ENCODE measurements around the gene GOLIM4.
"Not testable (repeated sequence)": the region's sequence is repeated elsewhere in the genome, so short reads cannot be mapped to it uniquely, and the experiment has no call there.

Gene GOLIM4

DNA sequence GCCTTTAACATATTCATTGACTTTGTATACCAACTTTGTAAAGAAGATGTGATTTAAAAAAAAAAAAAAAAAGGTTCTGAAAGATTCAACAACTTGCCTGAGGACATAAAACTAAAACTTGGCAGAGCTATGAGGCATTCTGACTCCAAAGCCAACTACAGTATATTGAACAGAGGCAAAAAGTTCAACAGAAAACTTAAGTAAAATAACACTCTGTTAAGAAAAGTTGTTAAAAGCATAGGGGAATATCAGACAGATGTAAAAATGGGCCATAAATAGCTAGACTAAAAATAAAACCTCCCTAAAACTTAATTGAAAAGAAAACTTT, 23.4 kb downstream of the GOLIM4 start:
- DNase-seq, result no peak

DNA sequence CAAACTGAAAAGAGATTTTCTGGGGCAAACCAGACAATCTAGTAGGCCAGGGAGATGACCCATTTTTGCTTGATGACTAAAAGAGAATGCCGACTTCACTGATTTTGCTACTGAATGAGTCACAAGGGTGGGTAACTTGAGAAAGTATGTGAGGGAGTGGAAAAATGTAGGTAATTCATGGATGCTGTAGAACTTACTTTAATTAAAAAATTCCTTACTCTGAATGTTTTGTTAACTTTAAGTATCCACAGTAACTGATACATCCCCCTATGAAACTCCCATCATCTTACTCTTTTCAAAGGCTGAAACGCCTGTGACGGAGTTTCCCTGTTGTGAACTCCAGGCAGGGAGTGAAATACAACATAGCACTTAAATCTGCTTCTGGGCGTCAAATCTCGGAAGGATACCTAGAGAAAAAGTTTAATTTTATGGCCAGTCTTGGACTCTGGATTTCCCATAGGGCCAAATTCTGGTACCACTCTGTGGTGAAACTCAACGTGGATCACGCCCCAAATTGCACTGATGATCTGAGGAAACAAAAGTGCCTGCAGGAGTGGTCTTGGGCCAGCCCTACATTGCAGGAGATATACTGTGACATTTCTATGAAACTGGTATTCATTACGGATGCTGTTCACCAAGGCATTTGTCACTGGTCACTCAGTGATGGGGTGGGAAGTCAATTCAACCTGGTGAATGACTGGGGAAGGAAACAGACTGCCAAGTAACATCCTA, 24.0 kb downstream of the GOLIM4 start:
- no peak for DNase-seq

DNA sequence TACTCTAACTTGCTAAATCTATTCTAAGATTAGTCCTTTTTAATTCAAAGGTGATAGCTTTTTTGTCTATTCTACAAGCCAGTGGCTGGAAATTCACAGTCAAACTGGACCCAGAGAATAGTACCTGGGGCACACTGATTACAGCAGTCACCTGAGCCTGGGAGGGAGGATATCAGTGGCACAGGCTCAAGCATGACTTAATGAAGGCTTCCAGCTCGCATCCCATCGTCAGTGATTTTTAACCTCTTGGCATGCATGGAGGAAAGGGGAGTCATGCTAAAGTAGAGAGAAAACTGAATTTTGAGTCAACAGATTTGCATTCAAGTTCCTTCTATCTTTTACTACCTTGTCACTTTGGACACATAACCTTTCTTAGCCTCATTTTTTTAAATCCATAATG, 24.8 kb downstream of the GOLIM4 start:
- no peak for DNase-seq

DNA sequence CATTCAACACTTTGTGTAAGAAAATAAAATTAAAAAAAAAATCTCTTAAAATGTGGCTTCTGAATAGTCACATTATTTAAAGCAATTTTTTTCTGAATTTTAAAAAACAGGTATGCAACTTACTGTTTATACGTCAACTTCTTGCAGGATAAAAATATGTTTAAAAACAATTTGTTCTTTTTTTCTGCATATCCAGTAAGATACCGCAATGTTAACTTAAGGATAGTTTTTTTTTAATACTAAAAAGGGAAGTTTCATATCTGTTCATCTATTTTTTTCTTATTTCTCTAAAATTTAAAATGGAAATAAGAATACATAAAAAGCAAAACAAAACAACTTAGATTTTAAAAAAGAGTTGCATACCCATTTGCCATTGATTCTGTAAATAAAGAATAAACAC, 27.4 kb downstream of the GOLIM4 start:
- no peak for DNase-seq

DNA sequence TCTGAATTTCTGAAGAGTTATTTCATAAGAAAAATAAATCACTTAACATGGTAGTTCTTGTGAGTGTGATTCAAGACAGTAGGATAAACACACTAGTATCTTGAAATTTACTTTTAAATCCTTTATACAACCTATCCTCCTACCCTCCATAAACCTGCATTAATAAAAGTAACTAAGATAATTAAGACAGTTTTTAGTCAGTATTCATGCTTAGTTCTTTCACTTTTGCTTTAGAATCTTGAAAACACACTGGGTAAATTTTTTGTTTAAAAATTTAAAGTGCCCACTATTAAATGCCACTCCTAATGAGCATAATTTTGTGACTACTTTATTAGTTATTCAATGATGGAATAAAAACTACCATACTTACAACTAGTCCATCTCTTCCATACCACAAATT, 28.8 kb downstream of the GOLIM4 start:
- DNase-seq, result no peak

DNA sequence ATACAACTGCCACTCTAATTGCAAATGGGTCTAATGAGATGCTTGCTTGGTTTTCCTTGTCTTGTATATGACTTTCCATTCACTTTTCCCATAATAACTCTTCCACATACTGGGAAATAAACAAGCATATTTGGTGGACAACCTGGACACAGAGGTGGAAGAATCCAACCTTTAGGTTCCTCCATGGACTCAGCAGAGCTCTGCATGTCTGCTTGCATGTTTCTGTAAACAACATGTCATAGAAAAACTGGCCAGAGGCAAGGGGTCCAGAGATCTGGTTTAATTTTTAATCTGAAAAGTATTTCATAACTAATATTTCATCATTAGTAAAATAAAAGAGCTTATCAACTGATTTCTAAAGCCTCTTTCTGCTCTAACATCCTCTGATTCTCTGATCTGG, 30.2 kb downstream of the GOLIM4 start:
- DNase-seq, result no peak

DNA sequence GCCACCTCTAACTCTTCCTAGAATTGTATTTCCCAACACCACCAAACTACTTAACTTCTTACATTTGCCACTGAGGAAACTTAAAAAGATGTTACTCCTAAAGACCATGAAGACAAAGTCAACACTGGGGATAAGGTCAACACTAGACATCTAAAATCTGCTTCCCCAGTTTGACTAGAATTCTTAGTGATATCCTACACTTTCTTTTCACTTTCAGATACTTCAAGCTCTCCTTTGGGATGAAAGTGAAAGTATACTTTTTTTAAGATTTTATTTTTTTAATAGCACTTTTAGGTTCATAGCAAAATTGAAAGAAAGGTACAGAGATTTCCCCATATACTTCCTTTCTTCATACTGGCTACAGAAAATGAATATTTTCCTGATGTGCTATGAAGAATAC, 32.6 kb downstream of the GOLIM4 start:
- no peak for DNase-seq

DNA sequence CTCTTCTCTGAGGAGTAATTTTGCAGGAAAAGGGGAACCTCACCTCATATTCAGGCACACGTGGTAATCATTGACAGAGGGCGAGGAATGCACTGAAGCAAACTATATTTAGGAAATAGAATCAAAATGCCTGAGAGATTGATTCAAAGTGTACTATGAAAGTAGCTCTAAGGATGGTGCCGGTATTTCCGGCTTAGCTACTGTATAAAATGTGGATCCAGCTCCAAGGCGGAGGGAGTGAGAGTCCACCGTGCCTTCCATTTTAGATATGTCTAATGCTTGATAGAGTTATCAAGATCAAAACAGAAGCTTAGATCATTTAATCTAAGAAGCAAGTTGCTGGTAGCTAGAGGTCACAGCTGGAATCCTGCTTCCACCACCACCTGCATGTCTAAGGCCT, 33.0 kb downstream of the GOLIM4 start:
- DNase-seq, result no peak

DNA sequence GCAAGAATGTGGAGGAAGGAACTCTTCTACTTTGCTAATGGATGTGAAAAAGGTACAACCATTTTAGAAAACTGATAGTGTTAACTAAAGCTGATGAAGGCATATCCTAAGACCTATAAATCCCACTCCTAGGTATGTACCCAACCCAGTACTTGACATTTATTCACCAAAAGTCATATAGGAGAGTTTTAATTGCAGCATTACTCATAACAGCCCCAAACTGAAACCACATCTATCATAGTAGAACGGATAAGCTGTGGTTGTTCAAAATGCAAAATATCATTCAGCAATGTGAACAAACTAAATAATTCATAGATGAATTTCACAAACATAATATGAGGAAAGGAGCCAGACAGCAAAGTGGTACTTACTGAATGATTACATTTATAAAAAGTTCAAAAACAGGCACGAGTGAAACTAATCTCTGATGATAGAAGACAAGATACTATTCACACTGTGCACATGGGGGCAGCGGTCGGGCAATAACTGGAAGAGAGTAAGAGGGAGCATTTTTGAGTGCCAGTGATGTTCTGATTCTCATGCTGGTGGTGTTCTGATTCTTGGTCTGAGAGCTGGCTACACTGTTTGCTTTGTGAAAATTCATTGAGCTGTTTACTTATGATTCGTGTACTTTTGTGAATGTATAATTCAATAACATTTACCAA, 34.3 kb downstream of the GOLIM4 start:
- no peak for DNase-seq

DNA sequence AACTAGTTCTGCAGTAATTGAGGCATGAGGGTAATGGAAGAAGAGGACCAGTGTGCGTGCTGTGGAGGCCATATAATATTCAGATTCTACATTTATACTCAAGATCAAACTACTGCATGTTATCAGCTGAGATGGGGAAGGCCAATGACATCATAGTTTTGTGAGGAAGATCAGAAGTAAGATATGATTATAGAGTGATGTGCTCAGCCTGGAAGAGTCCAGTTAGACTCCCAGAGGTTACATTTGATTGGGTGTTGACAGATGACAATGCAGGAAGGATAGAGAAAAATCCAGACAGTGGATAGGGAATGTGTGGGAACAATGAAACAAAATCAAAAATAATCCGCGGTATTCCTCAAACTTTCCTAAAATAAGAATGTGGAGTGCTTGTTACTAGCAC, 35.4 kb downstream of the GOLIM4 start:
- DNase-seq, result no peak

DNA sequence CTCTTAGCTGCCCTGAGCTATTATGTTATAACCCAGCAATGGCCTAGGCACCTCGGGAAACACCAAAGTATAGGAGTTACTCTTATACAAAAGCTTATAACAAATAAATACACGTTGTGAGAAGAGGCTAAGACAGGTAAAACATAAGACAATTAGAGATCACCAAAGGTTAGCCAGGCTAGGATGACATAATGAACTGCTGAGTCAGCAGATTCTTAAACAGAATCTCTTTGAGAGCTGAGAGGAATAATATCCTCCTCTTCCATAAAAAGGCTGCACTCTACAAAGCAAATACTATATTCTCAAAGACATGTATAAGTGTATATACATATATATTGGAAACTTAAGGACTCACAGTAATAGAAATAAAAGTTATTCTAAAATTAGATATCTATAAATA, 37.2 kb downstream of the GOLIM4 start:
- no peak for DNase-seq

DNA sequence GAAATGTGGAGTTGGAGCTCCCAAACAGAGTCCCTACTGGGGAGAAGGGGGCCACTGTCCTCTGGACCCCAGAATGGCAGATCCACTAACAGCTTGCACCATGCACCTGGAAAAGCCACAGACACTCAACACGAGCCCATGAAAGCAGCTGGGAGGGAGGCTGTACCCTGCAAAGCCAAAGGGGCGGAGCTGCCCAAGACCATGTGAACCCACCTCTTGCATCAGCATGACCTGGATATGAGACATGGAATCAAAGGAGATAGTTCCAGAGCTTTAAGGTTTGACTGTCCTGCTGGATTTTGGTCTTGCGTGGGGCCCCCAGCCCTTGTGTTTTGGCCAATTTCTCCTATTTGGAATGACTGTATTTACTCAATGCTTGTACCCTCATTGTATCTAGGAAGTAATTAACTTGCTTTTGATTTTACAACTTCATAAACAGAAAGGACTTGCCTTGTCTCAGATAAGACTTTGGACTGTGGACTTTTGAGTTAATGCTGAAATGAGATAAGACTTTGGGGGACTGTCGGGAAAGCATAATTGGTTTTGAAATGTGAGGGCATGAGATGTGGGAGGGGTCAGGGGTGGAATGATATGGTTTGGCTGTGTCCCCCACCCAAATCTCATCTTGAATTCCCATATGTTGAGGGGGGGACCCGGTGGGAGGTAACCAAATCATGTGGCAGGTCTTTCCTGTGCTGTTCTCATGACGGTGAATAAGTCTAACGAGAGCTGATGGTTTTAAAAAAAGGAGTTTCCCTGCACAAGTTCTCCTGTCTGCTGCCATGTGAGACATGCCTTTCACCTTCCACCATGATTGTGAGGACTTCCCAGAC, 39.1 kb downstream of the GOLIM4 start:
- not testable (repeated sequence) for DNase-seq

DNA sequence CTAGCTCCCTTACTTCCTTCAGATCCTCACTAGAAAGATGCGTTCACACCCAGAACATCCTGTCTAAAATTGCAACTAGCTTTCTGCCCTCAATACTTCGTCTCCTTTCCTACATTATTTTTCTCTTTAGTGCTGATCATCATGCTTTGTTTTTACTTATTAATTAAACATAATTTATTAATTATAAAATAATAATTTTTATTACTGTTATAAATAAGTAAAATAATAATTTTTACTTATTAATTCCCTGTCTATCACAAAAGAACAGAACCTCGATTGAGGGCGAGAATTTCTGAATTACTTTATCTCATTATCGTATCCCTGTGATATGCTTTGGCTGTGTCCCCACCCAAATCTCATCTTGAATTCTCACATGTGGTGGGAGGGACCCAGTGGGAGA, 41.3 kb downstream of the GOLIM4 start:
- no peak for DNase-seq

DNA sequence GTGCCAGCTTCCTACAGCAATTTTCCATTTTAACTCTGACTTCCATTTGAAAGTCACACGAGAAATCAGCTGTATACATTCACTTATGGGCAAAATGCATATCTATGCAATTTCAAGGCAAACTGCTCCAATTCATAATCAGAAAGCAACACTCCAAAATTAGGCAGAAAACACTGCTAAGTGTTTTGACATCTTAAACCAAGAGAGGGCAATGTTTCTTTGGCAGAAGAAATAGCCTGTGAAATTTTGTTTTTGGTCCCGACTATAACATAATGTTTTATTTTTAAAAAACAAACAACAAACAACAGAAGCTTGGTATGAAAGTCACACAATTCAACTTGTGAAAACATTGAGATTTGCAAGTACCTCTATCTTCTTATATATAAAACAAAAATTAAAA, 42.6 kb downstream of the GOLIM4 start:
- DNase-seq, result no peak

DNA sequence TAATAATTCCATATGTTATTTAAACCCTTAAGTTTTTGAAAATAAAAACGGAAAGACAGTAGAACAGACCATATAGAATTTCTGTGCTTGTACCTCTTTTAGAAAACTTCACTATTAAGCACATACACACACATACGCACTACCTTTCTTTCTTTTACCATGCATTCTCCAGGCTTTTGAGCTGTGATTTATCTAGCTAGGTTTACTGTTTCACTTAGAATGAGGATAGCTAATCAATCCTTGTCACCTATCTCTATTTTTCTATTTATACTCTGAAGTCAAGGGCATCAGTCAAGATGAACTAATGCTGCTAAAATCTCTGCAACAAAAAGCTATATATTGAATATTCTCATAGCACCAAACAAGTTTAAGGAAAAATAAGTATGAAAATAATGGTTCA, 43.2 kb downstream of the GOLIM4 start:
- no peak for DNase-seq

DNA sequence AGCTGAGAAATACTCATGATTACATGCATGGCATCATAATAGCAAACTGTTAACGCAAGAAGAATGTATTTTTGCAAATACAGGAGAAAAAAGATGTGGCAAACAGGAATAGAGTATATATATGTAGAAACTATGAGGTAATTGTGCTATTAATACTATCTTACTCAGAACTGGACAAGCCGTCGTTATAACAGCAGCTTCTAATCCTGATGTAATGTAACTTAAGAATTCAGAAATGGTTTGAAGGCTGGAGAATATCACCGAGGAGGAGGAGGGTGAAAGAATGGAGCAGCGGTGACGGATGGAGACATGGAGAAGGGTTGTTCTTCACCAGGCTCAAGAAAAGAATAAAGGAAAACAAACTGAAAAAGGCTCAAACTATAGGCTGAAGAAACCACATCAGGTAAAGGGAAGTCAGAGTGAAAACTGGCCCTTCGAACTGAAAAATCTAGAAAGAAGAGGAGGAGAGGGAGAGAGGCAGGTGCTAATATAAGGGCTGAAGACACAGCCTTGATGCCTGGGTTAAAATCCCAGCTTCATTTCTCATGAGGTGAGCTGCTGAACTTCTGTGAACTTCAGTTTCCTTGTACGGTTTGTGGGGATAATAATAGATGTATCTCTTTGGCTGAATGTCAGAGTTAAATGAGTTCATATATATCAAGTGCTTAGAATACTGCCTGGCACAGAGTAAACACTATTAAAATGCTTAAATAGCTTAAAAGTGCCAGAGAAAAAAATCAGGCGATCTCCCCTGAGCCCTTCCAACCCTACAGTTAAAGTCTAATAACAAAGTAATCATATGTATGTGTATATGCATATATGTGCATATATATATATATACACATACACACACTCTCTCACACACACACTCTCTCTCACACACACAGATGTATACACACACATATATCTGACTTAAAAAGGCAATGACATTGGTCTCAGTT, 43.9 kb downstream of the GOLIM4 start:
- no peak for DNase-seq

DNA sequence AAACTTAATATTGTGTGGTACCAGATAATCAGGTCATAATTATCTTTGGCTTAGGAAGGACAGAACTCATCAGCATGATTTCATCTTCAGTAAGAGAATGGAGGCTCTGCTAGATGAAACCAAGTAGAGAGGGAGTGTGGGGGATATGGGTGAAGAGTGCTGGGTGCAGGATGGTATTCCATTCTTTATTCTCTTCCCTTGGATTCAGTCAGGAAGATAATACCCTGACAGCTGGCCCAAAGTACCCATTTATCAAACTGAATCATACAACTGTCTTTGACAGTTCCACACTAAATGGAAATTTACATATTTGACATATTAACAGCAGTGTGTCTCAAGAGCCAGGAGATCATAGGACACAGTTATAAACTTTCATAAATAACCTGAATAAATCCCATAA, 44.7 kb downstream of the GOLIM4 start:
- no peak for DNase-seq

DNA sequence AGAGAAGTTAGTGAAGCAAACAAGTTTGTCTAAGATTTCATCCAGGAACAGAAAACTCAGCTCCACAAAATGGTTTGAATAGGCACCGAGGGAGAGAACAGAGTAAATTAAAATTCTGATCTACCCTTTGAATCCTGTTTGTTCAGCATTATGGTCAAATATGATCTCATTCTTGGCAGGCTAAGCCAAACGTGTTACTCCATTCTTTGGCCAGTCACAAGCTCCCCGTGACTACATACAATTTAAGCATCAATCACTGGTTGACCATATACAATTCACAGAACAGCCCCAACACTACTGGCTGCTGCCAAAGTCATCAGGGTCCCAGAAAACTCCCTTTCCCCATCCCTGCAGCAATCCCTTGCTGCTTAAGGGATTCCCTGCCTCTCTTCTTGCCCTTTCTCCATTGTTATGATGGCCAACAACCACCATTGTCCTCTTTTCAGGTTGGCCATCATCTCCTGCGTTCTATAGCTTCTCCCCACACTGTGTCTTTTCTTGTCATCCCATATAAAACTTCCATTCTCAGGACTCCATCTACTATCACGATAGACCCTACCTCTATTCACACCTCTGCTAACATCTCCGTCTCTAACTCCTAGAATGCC, 46.3 kb downstream of the GOLIM4 start:
- DNase-seq, result no peak

DNA sequence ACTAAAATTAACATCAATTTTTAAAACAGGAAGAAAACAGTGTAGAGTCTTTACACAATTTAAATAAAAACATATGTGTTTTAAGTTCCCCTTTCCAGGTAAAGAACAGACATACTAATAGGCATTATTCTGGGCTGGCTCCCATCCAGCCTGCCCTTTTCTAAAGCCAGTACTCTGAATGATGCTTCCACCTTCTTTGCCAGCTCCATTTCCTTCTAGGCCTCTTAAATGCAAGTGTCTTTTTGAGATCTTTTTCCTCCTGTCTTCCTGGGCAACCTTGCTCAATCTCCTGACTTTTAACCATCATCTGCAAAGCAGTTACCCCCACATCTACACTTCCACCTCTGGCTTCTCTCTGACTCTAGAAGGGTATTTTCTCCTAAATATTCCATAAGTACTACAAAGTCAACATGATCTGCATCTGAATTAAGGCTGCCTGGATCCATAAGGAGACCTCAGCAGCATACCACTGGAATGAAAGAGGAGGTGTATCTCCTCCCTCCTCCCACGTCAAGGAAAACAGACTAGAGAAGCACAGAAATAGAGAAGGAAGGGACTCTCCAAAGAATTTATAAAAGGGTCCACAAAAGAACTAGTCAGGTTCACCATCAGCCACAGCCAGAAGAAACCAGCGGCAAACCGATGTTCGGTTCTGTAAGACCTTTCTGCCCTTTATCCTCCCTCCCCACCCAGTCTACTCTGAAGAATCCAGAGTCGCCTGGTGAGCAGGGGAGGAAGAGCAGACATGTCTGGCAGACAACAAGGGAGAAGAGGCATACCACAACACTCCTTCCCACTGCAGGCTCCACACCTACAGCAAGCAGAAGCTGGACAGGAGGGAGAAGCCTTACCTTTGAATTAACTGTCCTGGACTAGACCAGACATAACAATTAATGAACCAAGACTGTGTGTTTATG, 47.1 kb downstream of the GOLIM4 start:
- no peak for DNase-seq

DNA sequence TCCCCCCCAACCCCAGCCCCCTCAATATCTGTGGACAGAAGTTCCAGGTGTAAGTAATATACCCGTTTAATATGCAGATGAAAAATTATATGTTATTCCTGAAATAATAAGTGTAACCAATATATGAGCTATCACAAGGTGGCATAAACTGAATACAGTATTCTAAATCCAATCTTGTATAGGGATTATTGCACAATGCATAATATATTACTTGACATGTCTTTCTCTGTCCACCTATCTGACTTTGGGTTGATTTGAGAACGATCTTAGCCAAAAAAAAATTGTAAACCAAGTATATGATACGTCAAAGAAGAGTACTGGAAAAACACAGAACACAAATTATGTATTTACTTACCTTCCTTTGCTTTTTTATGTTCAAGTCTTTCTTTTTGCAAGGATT, 47.8 kb downstream of the GOLIM4 start:
- DNase-seq, result no peak

DNA sequence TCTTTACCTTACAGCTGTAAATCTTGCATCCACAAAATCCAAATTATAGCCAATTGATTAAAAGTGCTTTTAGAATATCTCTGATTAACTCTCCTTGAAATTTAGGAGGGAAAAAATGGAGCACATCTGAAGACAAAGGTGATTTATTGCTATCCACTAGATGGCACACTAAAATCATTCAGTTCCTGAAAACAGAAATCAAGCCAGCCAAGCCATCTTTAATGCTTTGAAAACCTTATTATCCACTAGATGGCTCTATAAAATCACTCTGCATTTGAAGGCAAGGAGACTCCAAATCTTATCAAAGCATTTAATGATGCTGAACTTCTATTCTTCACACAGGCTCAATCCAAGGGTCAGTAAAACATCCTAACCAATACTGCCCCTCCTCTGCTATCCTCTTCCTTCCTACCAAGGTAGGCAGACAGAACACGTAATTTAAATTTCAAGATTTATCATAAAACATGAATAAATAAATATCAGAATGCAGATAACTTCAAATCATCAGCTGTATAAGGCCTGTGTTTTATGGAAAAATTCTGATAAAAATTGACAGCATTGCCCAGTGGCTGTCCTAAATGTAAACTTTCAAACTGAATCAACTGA, 48.4 kb downstream of the GOLIM4 start:
- DNase-seq, result no peak

All from activated CD4-positive, CD25-positive, alpha-beta regulatory T cell treated with anti-CD3 and anti-CD28 coated beads, Interleukin-2, amount 50 U/mL, for 72 hours (primary cell).